B cell (primary cell): ENCODE results near the gene SIRPA. TPM values are rescaled to one million over a fixed set of nuclear protein-coding genes. Genes with fewer than 3 reads are reported as not detected.

Experiments used
- ATAC-seq: fragments of 200-7000 bp; cut with Tn5 transposase; one replicate; pipeline ENCODE4 v1.10.0; 2021; ENCODE audit warnings: low read depth, mild to moderate bottlenecking, moderate number of reproducible peaks, moderate library complexity
- CTCF ChIA-PET: fragments of 350-600 bp; sonication (Branson Sonifier 250); formaldehyde crosslinking; loops from one replicate; lab custom pipeline; 2021; ENCODE audit warnings: antibody characterized with exemption, inconsistent platforms; lab: Charles Lee
- POLR2A ChIA-PET: fragments of 350-600 bp; sonication (Branson Sonifier 250); formaldehyde crosslinking; loops from one replicate; lab custom pipeline; 2021; ENCODE audit warnings: antibody characterized with exemption; lab: Charles Lee
- DNase-seq: peaks from one replicate; pipeline ENCODE4 v3.0.0; 2013
- H2AFZ ChIP-seq: 2 replicates; pipeline ENCODE4 v1.6.1; 2012; ENCODE audit warnings: mild to moderate bottlenecking, low read depth, low read length; ENCODE audit not compliant: insufficient read depth, poor library complexity, severe bottlenecking
- H3K27ac ChIP-seq, 2 donors: 1 replicate in 1 of 2; 2 replicates in 1 of 2; pipeline ENCODE4 v1.5.1; 2012 to 2013; ENCODE audit warnings: low read length in 2 of 2, mild to moderate bottlenecking in 2 of 2, moderate library complexity in 1 of 2
- H3K27me3 ChIP-seq, 4 experiments: fragments of 200-600 bp in 1 of 4; sonication (generic) in 1 of 4; replicated peaks in 1 of 4; 1 replicate in 2 of 4; 2 replicates in 2 of 4; pipeline versions ENCODE4 v1.6.1 to v1.7.0; 2013 to 2016; ENCODE audit warnings: low read length in 3 of 4, mild to moderate bottlenecking in 2 of 4, mixed read lengths in 1 of 4, moderate library complexity in 1 of 4; ENCODE audit not compliant: insufficient read depth in 4 of 4, control insufficient read depth in 3 of 4; ENCODE audit errors: control extremely low read depth in 1 of 4
- H3K36me3 ChIP-seq, 2 experiments: replicated peaks in 1 of 2; 1 replicate in 1 of 2; 2 replicates in 1 of 2; pipeline versions ENCODE4 v1.6.1 to v1.7.1; 2013; ENCODE audit warnings: low read length in 1 of 2; ENCODE audit not compliant: insufficient read depth in 2 of 2, control insufficient read depth in 1 of 2; ENCODE audit errors: control extremely low read depth in 1 of 2, extremely low read depth in 1 of 2
- H3K4me1 ChIP-seq, 2 donors: fragments of 200-600 bp in 1 of 2; sonication (generic) in 1 of 2; 1 replicate in 1 of 2; 2 replicates in 1 of 2; pipeline versions ENCODE4 v1.5.1 to v1.6.1; 2013 to 2017; ENCODE audit warnings: low read length in 2 of 2; ENCODE audit not compliant: control insufficient read depth in 2 of 2, insufficient read depth in 2 of 2
- H3K4me2 ChIP-seq: replicated peaks from 2 replicates; pipeline ENCODE3; 2012; ENCODE audit warnings: mild to moderate bottlenecking, low read depth, low read length; ENCODE audit not compliant: poor library complexity, severe bottlenecking
- H3K4me3 ChIP-seq, 5 experiments: fragments of 200-600 bp in 1 of 5; sonication (generic) in 1 of 5; 1 replicate in 3 of 5; 2 replicates in 2 of 5; pipeline versions ENCODE4 v1.5.1 to v1.7.0; 2011 to 2016; ENCODE audit warnings: low read length in 4 of 5, mild to moderate bottlenecking in 4 of 5, low read depth in 2 of 5, control low read depth in 1 of 5, moderate library complexity in 1 of 5; ENCODE audit not compliant: insufficient read depth in 1 of 5; ENCODE audit errors: control extremely low read depth in 1 of 5, extremely low read depth in 1 of 5
- H3K79me2 ChIP-seq: fragments of 200-600 bp; sonication (generic); one replicate; pipeline ENCODE4 v1.6.0; 2016; ENCODE audit warnings: low read length; ENCODE audit not compliant: control insufficient read depth, insufficient read depth
- H3K9ac ChIP-seq: fragments of 200-600 bp; sonication (generic); 2 replicates; pipeline ENCODE4 v1.6.1; 2017; ENCODE audit warnings: mild to moderate bottlenecking, low read length, moderate library complexity
- H3K9me3 ChIP-seq, 3 donors: one replicate each; pipeline versions ENCODE4 v1.6.1 to v1.7.1; 2013; ENCODE audit warnings: low read length in 2 of 3; ENCODE audit not compliant: control insufficient read depth in 2 of 3, insufficient read depth in 1 of 3; ENCODE audit errors: control extremely low read depth in 1 of 3
- H4K20me1 ChIP-seq: 2 replicates; pipeline ENCODE4 v1.6.0; 2012; ENCODE audit warnings: mild to moderate bottlenecking, low read length; ENCODE audit not compliant: insufficient read depth, control insufficient read depth, poor library complexity, severe bottlenecking
- H3K27ac Mint-ChIP-seq: one replicate; pipeline ENCODE4 v1.8.0; 2021; ENCODE audit warnings: mixed read lengths
- H3K27me3 Mint-ChIP-seq: one replicate; pipeline ENCODE4 v1.8.0; 2021; ENCODE audit warnings: mixed read lengths
- H3K4me1 Mint-ChIP-seq: one replicate; pipeline ENCODE4 v1.8.0; 2021; ENCODE audit warnings: mixed read lengths
- H3K4me3 Mint-ChIP-seq: one replicate; pipeline ENCODE4 v1.8.0; 2021; ENCODE audit warnings: mixed read lengths
- H3K9me3 Mint-ChIP-seq: one replicate; pipeline ENCODE4 v1.8.0; 2022; ENCODE audit warnings: mixed read lengths; ENCODE audit not compliant: insufficient read depth
- CTCF ChIP-seq: fragments of 200-600 bp; IDR thresholded peaks from one replicate; pipeline ENCODE4 v1.8.0; 2022; ENCODE audit warnings: antibody characterized with exemption, mild to moderate bottlenecking
- EZH2 ChIP-seq: IDR thresholded peaks from 2 replicates; pipeline ENCODE4 v1.6.1; 2012; ENCODE audit warnings: borderline replicate concordance, low read depth, mild to moderate bottlenecking, moderate library complexity, low read length; ENCODE audit not compliant: insufficient read depth, poor library complexity, severe bottlenecking
- WGBS: methylation state at CpG from one replicate; pipeline ENCODE4 v1.1.5; 2013; ENCODE audit warnings: missing lambda C conversion rate; ENCODE audit not compliant: insufficient coverage; 5-methylcytosine and 5-hydroxymethylcytosine counted together
- intact Hi-C: fragments of 100-400 bp; cut with micrococcal nuclease; formaldehyde crosslinking; loops from one replicate; pipeline ENCODE4 v1.10.0; 2022
- polyA plus RNA-seq: library from polyadenylated mRNA; depleted of rRNA; stranded (reverse); fragments of >200 nt; gene quantifications from 2 replicates; pipeline ENCODE4 v1.2.3, GENCODE V29; 2012
- total RNA-seq, 2 donors: library from RNA; stranded (reverse); fragments of 120-200 nt in 1 of 2; gene quantifications; 1 replicate in 1 of 2; 2 replicates in 1 of 2; pipeline versions ENCODE4 v1.2.3 to v1.2.4, GENCODE V29; 2013 to 2022

The SIRPA gene
- total and polyA plus RNA-seq, 2 donors (not counting 1 experiment from before 2014, with no cell fraction given) = 0.94 to 10.2 TPM

GRCh38 chr20:1861996-1862662, 33.1 kb upstream of the SIRPA start:
- peaks cover 28% of the 10 kb centered on the region for H3K27me3 Mint-ChIP-seq
- Histone ChIP-seq H3K79me2 (no peaks in the 10 kb centered on the region), H3K4me3 (no peak overlapping the region), H3K4me1 (peaks cover 8 to 12% of the 10 kb centered on the region in 2 donors), H3K27ac (no peak overlapping the region), H2AFZ (no peak overlapping the region), H3K36me3 (no peaks in the 10 kb centered on the region), H4K20me1 (no peaks in the 10 kb centered on the region), H3K9ac (no peak overlapping the region), H3K9me3 (no peaks in the 10 kb centered on the region), H3K4me2 (no peak overlapping the region), H3K27me3 (peaks cover 0 to 38% (median 6%) of the 10 kb centered on the region in 4 experiments)
- ChIA-PET CTCF (interaction anchor here (1.5 kb wide), 1 partner anchor 10 kb away, joined by 5 read pairs; no protein-coding TSS in a partner anchor), POLR2A (no interaction called here)
- DNase-seq (no peak), ATAC-seq (no peak)
- no peak for TF ChIP-seq EZH2
- TF ChIP-seq CTCF = no peak
- intact Hi-C loops = no loop called here
- no peak overlapping the region for H3K27ac Mint-ChIP-seq
- H3K9me3 Mint-ChIP-seq = no peaks in the 10 kb centered on the region
- WGBS = 90% methylated on average over 1 of the region's 8 CpGs
- no peak overlapping the region for H3K4me3 Mint-ChIP-seq
- H3K4me1 Mint-ChIP-seq = peaks cover 6% of the 10 kb centered on the region

GRCh38 chr20:1862663-1863053, 32.5 kb upstream of the SIRPA start:
- Histone ChIP-seq H3K27me3 (peaks cover 0 to 43% (median 8%) of the 10 kb centered on the region in 4 experiments), H3K27ac (no peak overlapping the region), H3K4me1 (peaks cover 10 to 14% of the 10 kb centered on the region in 2 donors), H3K4me2 (no peak overlapping the region), H4K20me1 (no peaks in the 10 kb centered on the region), H2AFZ (no peak overlapping the region), H3K4me3 (no peak overlapping the region), H3K9me3 (no peaks in the 10 kb centered on the region), H3K36me3 (no peaks in the 10 kb centered on the region), H3K9ac (no peak overlapping the region), H3K79me2 (no peaks in the 10 kb centered on the region)
- DNase-seq (no peak), ATAC-seq (no peak)
- TF ChIP-seq CTCF = no peak
- TF ChIP-seq EZH2 = no peak
- H3K27me3 Mint-ChIP-seq = peaks cover 30% of the 10 kb centered on the region
- no peaks in the 10 kb centered on the region for H3K9me3 Mint-ChIP-seq
- H3K27ac Mint-ChIP-seq = no peak overlapping the region
- intact Hi-C loops = no loop called here
- ChIA-PET CTCF (no interaction called here), POLR2A (no interaction called here)
- no peak overlapping the region for H3K4me3 Mint-ChIP-seq
- H3K4me1 Mint-ChIP-seq = peaks cover 11% of the 10 kb centered on the region
- 90% methylated on average over 3 of the region's 4 CpGs for WGBS
